Hematopoietic multipotent progenitor cell treated with erythropoietin and hydrocortisone succinate and interleukin-3 and kit ligand, for 17 days (in vitro differentiated cells): ENCODE measurements around the gene HACD2.
"Not testable (repeated sequence)": the region's sequence is repeated elsewhere in the genome, so short reads cannot be mapped to it uniquely, and the experiment has no call there.

Experiments used
- DNase-seq: peaks from one replicate; pipeline ENCODE4 v3.0.0-alpha.2; 2015; ENCODE audit warnings: low spot score

The HACD2 gene

DNA sequence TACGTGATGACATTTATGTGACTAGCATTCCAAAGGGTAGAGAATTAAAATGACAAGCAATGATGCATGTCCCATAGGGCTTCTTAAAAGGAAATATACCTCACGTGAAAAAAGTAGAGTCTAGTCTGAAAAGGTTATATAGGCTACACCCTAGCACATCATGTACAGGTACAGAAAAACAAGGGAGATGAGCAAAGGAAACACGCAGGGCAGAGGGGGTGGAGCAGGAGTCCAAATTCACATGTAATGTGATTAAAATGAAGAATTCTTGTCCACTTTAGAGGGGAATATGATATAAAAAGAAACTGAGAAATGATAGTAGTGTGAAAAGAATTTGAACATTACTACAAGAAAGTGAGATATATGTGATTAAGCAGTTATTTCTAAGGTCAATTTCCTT, 59.4 kb downstream of the HACD2 start:
- no peak for DNase-seq

DNA sequence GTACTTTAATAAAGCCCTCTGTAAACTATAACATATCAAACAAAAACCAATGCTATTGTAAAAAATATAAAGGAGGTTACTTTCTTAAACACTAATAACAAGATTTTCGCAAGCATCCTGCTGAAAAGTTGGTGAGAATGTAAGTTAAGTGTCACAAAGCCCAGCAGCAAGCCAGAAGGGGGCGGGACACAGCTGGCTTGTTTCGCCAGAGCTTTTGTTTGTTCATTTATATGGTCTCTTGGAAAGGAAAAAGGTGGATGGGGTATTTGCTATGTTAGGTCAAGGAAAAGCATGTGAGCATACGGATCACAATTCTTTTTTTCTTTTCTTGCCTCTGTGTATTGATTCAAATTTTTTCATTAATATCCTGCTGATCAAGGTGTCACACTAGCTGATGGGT, 59.9 kb downstream of the HACD2 start:
- no peak for DNase-seq

DNA sequence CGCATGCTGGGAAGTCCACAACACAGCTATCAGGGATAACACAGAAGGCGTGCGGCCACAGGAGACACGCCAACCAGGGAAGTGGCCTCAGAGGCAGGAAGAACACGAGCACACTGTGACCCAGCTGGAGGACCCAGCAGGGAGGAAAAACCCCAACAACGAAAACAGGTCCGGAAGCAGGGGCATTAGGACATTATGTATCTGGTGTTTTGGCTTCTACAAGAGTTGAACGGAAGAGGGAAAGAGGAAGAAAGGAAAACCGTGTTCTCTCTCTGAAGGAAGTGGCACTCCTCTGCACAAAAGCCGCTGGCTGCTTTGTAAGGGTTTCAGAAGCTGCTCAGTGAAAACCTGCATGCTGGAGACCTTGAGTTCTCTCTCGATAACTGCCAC, 61.8 kb downstream of the HACD2 start:
- no peak for DNase-seq

- no peak for DNase-seq
These were observed 62.4 kb downstream of the HACD2 start for GRCh38 chr3:123522320-123523022.

DNA sequence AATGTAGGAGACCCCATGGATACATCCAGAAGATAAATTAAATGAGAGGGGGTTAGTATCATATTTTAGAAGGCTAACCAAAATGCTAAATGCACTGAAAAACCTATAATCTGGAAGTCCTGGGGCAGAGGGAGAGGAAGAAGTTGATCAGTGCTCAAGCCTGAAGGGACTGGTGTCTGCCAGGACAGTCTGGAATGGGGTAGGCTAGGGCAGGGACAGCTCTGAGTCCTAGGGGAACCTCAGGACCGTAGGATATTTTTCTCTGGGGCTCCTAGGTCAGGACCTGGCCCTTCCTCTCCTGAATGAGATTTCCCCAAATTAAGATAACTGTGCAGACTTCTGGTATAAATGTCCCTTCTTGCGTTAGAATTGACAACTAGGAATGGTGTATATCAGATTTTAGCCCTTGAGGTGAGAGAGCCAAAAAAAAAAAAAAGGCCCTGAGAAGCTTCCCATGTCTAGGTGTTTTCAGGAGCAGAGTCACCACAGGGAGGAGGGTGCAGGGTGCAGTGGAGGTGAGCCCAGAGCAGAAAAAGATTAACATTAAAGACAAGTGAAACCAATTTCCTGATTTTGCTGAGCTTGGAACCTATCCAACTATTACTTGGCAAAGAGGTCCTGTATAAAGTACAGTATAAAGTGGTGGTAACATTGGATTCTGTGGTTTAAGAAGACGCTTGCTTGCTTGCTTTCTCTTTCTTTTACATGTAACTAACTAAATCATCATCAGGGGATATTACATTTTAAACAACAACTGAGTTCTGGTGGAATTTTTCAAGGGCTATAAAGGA, 63.5 kb downstream of the HACD2 start:
- no peak for DNase-seq

- no peak for DNase-seq
These were observed 64.2 kb downstream of the HACD2 start for GRCh38 chr3:123520656-123521055.

GRCh38 chr3:123518892-123519485, 65.9 kb downstream of the HACD2 start:
- no peak for DNase-seq

DNA sequence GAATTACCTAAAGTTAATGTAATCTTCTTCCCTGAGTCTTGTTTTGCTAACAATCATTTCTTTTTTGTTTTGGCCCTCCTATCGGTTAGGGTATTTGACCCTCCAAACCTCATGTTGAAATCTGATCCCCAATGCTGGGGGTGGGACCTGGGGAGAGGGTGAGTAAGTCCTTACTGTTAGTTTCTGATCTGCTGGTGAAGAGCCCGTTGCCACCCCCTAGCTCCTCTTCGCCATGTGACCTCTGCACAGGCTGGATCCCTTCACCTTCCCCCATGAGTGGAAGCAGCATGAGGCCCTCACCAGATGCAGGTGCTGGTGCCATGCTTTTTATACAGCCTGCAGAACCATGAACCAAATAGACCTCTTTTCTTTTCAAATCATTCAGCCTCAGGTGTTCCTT, 73.1 kb downstream of the HACD2 start:
- no peak for DNase-seq

DNA sequence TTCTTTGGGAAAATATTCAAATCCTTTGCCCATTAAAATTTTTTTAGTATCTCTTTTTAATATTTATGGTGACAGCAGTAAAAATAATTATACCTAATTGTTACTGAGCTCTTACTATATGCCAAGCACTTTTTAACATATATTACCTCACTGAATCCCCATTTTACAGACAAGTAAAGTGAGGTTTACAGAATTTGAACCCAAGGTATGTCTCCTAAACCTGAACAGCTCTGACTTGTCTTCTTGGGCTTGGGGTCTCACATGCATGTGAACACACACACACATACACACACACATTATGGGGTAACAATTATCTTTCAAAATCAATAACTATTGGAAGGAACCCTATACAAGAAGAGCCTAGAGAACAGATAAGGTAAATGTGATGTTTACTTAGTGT, 73.8 kb downstream of the HACD2 start:
- no peak for DNase-seq

DNA sequence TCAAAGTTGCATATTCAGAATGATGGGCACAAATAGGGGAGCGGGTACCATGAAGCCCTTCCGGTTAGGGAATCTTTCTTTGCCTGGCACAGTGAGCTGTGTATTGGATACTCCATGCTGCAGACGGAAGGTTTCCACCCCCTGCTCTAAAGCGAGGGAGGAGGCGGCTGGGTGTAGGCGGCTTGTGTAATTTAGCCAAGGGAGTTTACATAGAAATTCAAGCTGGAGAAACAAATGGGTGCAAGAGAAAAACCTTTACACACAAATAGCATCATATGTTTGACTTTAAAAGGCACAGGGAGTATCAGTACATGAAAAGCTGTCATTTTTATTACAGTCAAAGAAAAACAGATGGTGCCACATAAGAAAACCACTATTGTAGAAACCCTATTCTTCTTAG, 76.7 kb downstream of the HACD2 start:
- no peak for DNase-seq

- no peak for DNase-seq
These were observed 79.0 kb downstream of the HACD2 start for GRCh38 chr3:123505820-123506219.

GRCh38 chr3:123503203-123503602, 81.7 kb downstream of the HACD2 start:
- DNase-seq, result no peak

DNA sequence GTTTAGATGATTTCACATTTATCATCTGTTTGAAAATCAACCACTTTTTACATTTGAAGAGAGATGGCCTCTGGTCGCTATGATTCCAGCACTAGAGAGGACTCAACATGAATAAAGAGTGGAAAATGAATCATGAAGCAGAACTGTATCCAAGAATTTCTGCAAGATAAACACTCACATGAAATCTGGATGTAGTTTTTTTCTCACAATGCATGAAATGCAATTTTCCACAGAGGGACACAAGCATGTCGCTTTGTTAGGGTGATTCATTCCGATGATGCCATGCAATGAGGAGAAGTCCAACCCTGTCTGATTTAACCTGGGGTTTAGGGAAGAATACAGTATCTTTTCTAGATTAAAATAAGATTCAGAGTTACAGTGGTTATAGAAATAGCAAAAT, 85.5 kb downstream of the HACD2 start:
- DNase-seq, result no peak

- DNase-seq, result no peak
These were observed 86.1 kb downstream of the HACD2 start for GRCh38 chr3:123498761-123499160.

GRCh38 chr3:123493912-123494311, 90.9 kb downstream of the HACD2 start:
- DNase-seq, result no peak

DNA sequence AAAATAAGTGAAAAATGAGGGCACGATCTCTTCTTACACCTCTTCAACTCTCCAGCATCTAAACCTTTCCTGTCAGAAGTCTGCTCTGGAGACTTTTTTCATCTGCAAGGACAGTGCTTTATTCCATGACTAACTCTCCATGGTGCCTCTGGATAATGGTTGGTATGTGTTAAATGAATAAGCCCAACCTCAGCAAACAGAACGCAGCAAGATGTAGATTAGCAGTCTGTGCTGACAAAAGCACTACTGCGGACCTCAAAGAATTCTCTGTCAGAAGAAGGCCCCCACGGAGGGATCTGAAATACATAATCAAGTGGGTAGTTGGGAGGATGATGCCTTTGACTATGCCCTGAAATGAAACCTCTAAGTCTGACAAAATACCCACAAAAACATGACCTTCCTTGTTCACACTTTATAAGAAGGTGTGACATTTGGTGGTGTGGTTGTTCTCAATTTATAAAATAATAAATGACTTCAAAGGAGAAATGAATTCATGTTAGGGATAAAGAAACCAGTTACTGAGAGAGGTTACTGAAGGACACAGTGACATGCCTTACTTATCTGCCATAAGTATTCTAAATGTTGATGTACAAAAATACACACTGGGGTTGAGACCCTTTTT, 92.8 kb downstream of the HACD2 start:
- no peak for DNase-seq

- DNase-seq, result peak; percentile 58
These were observed 95.4 kb downstream of the HACD2 start for GRCh38 chr3:123489400-123490004.

- no peak for DNase-seq
These were observed 96.1 kb downstream of the HACD2 start for GRCh38 chr3:123488645-123489347.

DNA sequence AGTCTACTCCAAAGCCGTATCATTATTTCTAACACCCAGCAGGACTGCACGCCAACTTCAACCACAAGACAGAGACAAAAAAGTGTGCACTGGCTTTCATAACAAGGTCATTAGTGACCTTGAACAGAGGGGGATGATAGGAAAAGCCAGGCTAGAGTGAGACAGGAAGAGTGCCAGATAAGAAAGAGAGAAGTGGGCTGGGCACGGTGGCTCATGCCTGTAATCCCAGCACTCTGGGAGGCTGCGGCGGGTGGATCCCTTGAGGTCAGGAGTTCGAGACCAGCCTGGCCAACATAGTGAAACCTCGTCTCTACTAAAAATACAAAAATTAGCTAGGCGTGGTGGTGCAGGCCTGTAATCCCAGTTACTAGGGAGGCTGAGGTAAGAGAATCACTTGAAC, 97.8 kb downstream of the HACD2 start:
- not testable (repeated sequence) for DNase-seq

GRCh38 chr3:123486460-123486859, 98.4 kb downstream of the HACD2 start:
- no peak for DNase-seq

DNA sequence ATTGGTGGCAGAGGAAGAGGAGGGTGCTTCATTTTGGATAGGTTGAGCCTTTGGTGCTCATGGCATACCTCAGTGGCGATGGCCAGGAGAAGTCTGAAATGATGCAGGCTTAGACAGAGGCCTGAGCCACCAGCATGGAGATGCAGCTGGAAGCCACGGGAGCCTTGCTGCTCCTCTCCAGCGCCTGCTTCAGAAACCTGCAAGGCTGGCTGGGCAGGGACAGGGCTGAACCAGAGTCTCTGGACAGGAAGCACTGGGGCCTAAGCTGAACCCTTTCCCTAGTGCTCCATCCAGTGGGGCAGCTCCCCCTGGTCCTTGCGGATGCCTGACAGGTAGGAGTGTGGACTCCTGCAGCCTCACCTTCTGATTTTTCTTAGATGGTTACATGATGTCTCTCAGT, 99.3 kb downstream of the HACD2 start:
- DNase-seq, result no peak

GRCh38 chr3:123483146-123483545, 101.7 kb downstream of the HACD2 start:
- no peak for DNase-seq
